GM19467 (cell line): ENCODE results near the gene LRBA.

Experiments used
- ATAC-seq: cut with Tn5 transposase; IDR thresholded peaks from one replicate; pipeline ENCODE4 v1.9.1; 2021; ENCODE audit warnings: mild to moderate bottlenecking, moderate library complexity; ENCODE audit not compliant: unreplicated experiment

The LRBA gene

DNA sequence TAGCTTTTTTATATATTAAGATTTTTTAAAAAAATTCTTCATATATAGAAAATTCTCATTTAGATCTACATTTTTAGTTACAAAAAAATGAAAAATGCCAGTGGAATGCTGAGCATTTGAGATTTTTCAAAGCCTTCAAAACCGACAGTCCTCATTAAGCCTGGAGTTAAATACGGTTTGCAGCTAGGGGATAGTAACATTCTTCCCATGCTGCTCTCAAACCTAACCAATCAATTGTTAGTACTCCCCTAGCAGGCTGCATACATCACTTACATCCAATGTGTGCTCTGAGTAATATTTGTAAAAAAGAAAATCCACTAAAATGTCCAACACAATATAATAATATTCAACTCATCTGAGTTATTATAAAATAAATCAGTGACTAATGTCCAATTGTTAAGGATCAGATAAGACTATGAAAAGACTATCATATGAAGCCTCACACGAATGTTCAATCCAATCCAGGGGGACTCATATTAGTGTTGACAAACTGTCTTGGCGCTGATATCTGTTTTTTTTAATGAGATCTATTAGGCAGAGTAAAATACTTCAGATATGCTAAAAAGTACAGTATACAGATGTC, 660.8 kb downstream of the LRBA start:
- ATAC-seq, result no peak

DNA sequence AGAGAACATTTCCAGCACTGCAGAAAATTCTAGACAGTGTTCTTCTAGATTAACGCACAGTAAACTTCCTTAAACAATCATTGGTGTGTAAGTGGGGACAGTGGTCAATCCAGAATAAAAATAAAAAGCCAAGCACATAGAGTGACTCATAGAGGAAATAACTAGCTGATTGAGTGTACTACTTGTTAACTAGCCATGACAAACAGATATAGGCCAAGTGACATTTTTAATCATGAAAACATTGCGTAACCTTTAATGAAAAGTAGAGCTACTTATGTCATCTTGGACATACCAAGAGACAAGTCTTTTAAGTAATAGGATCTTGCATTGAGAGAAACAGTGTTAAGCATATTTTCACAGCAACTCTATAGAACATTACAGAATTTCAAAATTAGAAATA, 667.0 kb downstream of the LRBA start:
- ATAC-seq, result no peak

DNA sequence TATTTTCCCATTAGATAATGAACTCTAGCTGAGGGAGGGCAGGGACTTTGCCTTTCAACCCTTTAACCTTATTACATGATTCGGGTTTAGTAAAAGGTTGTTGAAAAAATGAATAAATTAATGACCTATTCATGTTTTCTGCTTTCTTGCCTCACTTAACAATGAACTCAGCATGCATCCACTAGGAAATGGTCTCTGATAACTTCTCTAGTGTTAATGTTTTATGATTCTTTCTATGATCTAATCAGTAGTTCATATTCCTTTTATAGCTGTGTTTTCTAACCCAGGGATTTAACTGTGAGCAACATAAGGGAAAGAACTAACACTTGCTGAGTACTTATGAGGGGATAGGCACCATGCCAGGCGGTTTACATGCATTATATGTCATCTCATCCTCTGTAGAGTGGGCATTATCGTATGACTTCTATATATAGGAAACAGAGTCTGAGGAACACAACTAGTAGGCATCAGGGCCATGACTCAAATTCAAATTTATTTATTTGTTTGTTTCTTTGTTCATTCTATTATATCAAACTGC, 669.8 kb downstream of the LRBA start:
- ATAC-seq, result no peak

DNA sequence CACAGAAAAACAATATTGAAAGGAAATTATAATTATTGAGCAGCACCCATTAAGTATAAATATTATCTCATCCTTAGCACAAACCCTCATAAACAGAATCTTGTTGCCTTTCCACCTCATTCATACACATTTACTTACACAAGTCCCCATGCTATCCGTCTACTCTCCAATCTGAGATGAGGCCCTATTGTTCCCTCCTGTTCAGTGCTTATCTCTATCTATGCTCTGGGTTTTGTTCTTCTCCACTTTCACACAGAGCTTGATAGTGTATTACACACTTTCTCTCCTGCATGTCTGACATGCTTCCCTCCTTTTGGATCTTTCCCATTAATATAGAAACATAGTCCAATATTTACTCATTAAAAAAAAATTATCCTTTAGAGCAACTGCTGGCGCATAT, 671.3 kb downstream of the LRBA start:
- no peak for ATAC-seq

DNA sequence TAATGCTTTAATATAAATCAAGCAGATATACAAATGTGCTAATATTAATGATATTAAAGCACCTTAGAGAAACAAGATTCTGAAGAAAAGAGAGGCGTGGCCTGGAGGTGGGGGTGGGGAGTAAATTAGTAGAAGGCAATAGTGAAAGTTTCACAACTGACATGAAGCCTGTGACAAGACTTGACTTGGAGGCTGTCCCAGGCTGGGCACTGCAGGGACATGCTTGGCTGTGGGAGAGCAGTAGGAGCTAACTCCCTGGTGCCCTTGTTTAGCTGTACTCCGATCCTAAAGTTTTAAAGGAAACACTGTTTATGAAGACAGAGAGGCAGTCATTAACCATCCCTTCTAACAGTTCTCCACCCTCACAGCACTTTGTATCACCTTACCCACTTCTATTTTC, 672.1 kb downstream of the LRBA start:
- ATAC-seq, result no peak

DNA sequence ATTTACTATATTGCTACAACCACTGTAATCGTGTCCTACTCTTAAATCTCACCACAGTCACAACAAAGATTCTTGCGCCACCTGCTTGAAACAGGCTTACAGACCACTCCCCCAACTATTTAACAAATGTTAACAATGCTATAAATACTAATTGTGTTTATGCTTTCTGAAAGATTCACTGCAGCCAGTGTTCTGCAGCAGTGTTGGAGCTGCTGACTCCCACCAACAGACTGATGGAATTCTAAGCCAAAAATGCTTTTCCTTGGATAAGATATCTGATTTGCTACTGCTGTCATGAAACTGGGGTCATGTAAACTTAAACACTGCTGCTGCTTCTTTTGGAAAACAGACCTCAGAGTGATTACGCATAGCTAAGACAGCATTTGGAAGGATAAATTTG, 677.4 kb downstream of the LRBA start:
- no peak for ATAC-seq

DNA sequence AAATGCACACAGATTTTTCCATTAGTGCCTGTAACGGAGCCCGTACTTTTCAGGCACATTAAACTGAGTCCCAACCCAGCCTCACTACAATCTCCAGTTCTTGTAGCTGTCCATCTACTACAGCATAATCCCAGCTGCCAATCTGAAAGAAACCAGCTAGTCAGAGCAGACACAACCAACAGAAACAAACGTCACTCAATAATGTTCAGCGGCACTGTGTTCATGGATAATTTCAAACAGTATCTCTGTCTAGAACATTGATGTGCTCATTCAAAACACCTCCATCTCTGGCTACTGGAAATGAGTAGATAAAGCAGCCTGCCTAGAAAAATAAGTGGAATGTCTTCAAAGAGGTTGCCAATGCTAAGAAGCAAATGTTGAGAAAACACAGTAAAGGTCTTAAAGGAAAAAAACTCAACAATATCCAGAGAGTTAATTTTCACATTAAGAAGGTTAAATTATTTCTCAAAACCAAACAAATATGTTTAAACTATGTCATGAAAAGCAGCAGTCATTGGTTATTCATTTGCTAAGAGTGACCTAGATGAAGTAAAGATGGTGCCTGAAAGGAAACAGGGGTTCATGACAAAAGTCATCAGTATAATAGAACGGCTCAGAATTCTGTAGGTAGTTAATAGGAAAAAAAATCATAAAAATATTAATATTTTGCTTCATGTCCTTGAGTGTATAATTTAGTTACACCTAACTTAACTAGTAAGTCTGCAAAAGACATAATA, 678.2 kb downstream of the LRBA start:
- ATAC-seq, result no peak

DNA sequence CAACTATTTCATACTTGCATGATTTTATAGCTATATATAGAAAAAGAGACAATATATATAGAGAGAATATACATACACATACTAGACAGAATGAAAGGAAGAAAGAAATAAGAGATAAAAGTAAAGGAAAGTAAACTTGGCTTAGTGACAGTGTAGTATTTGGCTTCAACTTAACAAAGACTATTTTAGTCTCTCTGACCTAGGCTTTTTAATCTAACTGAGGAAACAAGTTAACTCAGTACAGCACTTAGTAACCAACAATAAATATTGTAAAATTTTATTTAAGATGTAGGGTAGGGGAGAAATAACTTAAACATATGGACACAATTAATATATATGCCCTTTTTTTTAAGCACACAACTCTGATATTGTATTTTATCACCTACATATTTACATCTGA, 682.1 kb downstream of the LRBA start:
- ATAC-seq, result no peak

DNA sequence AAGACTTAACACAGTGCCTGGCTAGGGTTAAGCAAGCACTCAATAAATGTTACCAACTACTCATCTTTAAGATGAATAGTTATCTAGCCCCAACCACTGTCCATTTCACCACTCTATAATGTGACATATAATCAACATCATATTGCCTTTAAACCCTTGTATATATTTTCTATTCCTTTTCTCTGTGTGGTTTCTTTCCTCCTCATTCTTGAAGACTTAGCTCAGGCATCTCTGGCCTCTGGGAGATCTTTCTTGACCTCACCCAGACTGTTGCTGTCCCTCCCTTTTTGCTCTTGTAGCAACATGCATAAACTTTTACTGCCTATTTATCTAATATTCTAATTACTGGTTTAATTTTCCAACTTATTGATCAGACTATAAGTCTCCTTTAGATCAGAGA, 683.0 kb downstream of the LRBA start:
- ATAC-seq, result no peak

DNA sequence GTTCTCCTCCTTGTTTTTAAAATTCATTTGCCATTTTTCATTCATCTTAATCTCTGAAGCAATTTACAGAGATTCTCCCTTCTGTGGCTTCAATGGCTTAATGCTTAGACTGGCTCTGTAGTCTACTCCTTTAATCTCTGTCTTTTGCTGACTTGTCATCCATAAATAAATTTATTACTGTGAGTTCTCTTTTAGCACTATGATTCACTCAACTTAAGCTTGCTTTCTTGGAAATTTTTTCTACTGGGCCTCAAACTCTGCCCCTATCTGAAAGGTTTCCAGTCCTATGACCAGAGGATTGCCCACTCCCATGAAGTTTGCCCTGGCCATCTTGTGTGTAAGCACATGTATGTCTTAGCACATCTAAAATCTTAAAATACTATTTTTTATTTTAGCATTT, 685.7 kb downstream of the LRBA start:
- ATAC-seq, result no peak

DNA sequence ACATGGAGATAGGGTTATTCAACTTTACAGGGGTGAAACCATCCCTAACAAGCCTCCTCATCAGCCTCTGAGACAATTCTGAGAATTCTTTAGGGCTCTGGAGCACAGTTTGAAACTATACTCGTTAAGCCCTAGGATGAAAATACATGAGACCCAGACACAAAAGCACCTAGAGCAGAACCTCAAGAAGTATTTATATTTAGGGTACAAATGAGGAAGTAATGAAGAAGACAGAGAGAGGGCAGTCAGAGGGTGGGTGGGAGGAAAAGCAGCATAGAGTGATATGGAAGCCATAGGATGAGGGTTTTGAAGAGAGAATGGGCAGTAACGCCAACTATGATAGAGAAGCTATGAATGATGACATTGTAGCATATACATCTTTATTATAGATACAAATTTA, 686.6 kb downstream of the LRBA start:
- ATAC-seq, result no peak

DNA sequence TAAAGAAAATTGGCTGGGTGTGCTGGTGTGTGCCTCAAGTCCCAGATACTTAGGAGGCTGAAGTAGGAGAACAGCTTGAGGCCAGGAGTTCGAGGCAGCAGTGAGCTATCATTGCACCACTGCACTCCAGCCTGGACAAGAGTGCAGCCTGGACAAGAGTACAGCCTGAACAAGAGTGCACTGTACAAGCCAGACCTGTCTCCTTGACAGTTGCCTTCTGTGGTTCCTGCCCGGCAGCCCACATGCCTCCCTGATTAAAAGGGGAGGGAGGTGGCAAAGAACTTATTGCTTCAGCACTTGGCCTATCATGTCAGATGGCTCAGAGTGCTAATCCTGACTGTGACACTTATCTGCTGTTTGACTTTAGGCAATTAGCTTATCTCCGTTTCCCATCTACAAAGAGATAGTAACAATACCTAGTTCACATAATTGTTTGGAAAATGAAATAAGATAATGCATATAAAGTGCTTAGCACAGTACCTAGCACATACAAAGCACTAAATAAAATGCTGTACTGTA, 687.8 kb downstream of the LRBA start:
- no peak for ATAC-seq

DNA sequence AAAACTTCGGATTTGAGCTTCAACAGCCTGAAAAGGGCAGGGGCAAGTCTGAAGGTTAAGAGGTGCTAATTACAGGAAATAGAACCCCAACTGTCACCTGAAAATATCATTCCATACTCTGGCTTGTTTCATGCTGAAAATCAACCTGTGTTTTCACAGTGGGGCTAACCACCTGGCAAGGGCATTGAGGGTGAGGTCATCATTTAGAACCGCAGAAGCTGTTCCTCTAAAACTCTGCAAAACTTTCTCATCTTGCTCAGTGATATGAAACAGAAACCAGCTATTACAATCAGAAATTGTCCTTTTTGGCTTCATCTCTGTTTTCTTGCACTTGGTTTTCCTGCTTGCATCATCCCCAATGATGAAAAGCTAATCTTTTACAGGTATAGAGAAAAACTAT, 689.2 kb downstream of the LRBA start:
- ATAC-seq, result peak; percentile 74

DNA sequence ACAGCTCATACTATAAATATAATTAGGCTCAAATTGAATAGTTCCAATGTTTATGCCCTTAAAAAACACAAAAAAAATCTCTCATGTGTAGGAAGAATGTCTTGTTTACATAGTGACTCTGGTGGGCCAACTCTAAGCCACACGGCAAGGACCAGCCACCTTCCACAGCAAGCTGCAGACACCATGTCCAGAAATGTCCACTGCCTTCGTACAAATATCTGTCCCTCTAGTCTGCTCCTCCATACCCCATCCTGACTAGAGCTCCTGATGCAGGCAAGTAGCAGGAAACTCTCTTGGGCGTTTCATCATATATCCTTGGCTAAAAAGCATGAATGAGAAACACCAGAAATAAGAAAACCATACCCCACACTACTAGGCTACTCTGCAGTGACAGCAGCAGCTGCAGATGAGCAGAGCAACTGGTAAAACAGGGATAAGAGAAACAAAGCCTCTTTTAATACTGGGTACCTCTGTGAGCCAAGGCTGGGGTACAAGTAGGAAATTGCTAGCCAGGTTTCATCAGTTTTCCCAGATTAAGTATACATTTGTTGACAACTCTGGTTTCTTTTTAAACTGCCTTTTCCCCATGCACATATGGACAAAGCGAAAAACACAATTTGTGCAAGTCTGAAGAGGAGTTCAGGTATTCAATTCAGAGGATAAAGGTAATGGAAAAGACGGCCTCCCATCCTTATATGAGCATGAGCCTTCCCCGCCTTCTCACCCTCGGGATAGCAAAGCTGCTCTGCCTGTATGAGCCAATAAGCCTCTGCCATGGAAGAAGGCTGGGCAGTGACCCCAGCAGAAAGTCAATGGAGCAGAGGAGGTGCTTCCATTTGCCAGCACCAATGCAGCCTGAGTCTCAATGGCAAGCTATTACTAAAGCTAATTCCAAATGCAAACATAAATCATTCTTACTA, 691.4 kb downstream of the LRBA start:
- ATAC-seq, result no peak

DNA sequence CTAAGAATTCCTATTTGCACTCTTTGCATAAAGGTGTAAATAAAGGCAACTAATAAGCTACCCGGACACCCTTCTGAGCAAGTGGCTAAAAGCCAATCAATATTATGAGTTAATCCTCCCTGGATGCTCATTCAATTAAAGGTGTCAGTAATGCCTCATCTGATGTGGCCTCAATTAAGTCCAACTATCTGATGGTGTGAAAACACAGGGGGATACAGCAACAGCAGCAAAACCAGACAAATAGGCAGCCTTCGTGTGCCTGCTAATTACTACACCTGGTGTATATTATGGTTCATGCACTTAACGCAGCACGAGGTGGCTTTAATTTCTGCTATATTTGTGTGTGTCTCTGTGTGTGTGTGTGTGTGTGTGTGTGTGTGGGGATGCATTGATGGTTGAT, 692.4 kb downstream of the LRBA start:
- ATAC-seq, result no peak

DNA sequence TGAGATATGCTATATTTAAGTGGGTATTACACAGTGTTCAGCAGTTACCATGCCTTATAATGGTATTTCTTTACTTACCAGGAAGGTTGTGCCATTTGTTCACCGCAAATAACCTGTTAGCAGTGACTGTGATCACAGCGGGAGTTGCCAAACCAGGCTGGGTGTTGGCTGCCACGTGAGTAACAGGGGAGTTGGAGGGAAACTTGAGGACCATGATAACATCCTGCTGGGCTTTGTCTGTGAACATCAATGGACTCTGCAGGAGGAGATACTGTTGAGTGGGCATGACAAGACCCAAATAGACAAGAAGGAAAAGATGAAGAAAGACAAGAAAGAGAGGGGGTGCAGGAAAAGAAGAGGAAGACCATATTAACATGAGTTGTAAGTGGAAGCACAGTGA, 694.0 kb downstream of the LRBA start:
- ATAC-seq, result no peak

DNA sequence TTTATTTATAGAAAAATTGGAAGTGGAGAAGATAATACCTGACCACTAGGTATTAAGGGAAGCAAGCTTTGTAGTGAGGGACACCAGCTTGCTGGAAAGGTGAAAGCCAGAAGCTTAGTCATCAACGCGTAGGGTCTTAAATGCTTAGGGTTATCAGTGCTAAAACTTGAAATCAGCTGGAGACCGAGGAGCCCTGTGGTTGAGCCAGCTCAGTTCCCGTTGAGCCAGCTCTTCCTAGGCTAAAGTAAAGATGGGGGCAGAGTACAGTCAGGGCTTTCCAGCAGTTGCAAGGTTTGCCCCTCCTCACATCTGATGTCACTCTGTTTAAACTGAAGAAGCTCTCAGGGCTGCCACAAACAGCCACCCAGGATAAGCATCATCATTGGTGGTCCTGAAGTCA, 696.1 kb downstream of the LRBA start:
- no peak for ATAC-seq

DNA sequence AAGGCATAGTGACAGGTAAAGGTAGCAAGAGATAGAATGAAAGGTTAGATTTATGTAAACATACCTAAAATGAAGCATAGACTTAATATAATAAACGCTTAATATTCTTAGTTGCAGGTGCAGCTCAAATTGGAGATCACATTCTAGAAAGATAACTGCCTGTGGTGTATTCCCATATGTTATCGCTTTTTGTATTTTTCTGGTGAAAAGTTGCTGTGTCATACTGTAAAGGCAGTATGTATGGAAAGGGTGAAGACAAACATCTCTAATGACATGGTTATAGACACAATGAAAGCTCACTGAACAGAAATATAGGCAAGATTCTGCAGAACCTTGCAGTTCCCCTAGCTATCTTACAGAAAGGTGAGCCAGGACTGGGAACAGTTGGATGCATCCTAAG, 696.6 kb downstream of the LRBA start:
- no peak for ATAC-seq

DNA sequence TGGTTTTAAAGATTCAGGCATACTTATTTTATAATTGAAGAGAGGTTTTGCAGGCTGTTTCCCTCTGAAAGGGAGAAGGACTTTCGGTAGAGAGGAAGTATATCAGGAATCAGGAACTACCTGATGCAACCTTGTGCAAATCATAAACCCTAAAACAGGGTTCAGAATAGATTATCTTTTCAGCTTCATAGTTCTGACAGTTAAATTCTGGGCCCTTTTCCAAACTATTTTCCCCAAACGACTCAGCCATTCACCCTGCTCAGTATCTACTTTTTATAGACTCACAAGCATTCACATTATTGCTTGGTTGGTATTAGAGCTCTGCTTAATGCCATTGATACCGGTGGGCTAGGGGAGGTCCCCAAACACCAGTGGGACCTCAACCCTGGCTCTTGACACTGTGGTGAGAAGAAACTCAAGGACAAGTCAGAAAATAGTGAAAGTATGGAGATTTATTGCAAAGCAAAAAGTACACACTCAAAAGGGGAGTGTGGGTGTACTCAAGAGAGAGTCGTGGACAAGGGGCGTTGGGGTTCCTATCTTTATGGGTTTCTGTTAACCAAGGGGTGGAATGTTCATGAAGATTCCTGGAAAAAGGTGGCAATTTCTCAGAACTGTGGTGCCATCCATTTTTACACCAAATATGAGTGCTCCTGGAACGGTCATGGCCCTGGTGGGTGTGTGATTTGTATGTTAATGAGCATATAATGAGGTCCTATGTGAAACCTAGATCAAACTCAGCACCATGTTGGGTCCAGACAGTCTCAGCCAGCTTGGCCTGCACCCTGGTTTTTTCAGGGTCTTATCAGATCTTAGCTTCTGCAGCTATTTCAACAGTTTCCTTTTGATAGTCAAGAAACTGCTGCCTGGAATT, 698.5 kb downstream of the LRBA start:
- ATAC-seq, result no peak

DNA sequence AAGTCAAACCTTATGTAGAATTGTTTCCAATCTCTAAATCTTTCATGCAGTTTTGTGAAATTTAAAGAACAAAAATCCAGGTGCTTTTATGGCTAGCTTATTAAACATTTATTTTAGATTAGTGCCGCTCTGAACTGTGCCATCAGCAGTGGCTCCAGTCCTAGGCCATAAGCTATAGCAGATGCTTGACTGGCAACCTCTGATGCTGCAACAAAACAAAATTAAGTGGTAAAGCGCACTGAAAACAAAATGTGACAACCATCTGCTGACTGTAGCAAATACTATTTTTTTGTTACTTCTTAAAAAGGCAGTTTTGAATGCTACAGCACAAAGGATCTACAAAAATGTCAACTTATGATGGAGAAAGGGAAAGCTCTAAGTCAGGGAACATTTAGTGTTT, 699.4 kb downstream of the LRBA start:
- ATAC-seq, result no peak

DNA sequence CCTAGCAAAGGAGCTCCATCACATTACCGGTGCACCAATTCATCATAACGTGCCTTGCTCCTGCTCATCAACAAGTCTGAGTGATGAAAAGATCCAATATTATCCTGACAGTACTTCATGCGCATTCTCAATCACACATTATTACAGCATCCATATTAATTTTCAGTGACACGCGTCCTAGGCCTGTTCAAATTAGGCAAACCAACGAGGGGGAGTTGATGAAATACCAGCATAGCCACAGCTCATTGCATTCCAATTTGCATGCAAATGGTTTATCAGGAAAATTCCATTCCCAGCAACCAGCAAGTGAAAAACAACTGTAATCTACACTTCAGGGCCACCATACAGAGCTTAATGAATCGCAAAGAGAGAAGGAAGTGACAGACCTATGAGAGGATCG, 699.9 kb downstream of the LRBA start:
- ATAC-seq, result no peak
